ENCODE results near the gene IL34. TPM values are rescaled to one million over a fixed set of nuclear protein-coding genes. Genes with fewer than 3 reads are reported as not detected.

IL34 gene
- total and polyA plus RNA-seq, 2 of the 8 experiments (the other 6 are each of a cell fraction or from before 2014, with no cell fraction given) = 4.6 to 5.6 TPM

GRCh38 chr16:70675851-70676513, 29.6 kb downstream of the IL34 start:
- Histone ChIP-seq H3K79me2 (ENCODE audit: control insufficient read depth in 1 of 2, insufficient read depth in 2 of 2, low read length in 2 of 2) (no peaks in the 10 kb centered on the region), H2BK120ac (replicated peaks; ENCODE audit: low read depth, low read length) (no peak overlapping the region), H3K36me3 (ENCODE audit: control insufficient read depth in 2 of 4, insufficient read depth in 4 of 4, low read length in 3 of 4) (peaks cover 0 to 12% (median 1%) of the 10 kb centered on the region in 4 experiments; a peak in 2 of 8 replicates), H3K27ac (ENCODE audit: low read depth, low read length) (no peak overlapping the region), H4K91ac (replicated peaks; ENCODE audit: insufficient read length, low read length) (no peak overlapping the region), H3K4me2 (ENCODE audit: insufficient read depth in 1 of 2, low read depth in 2 of 2, low read length in 2 of 2) (no peak overlapping the region), H2AFZ (ENCODE audit: low read length) (no peak overlapping the region), H3K56ac (replicated peaks; ENCODE audit: insufficient read length, low read depth, low read length) (no peak overlapping the region), H3K4me3 (ENCODE audit: extremely low read depth in 1 of 4, insufficient read depth in 2 of 4, low read depth in 3 of 4, low read length in 4 of 4) (no peak overlapping the region), H2AK5ac (ENCODE audit: low read depth, low read length) (no peak overlapping the region), H3K23me2 (ENCODE audit: low read depth, low read length) (no peaks in the 10 kb centered on the region), H4K8ac (ENCODE audit: extremely low read depth, insufficient read depth, low read length) (no peak overlapping the region; the same call in 1 of the 2 replicates), H3K18ac (ENCODE audit: extremely low read depth, low read length) (no peak overlapping the region), H4K5ac (ENCODE audit: insufficient read length, low read depth, low read length) (no peak overlapping the region), H2BK5ac (ENCODE audit: low read depth, low read length) (no peak overlapping the region), H2BK20ac (ENCODE audit: low read length) (no peak overlapping the region), H3K23ac (ENCODE audit: insufficient read length) (no peak overlapping the region), H4K20me1 (replicated peaks in 1 of 2; ENCODE audit: control insufficient read depth in 1 of 2, insufficient read depth in 2 of 2, low read length in 2 of 2) (no peaks in the 10 kb centered on the region), H3K14ac (ENCODE audit: insufficient read length) (no peak overlapping the region), H3K9me3 (ENCODE audit: insufficient read depth in 2 of 2, low read depth in 1 of 2, low read length in 1 of 2) (no peaks in the 10 kb centered on the region), H3K27me3 (replicated peaks in 1 of 4; ENCODE audit: control insufficient read depth in 3 of 4, extremely low read depth in 1 of 4, insufficient read depth in 3 of 4, low read length in 3 of 4) (no peaks in the 10 kb centered on the region), H3K4me1 (replicated peaks in 1 of 4; ENCODE audit: control insufficient read depth in 3 of 4, insufficient read depth in 4 of 4, low read length in 3 of 4) (peaks cover 0 to 7% (median 3%) of the 10 kb centered on the region in 4 experiments; a peak in 3 of 7 replicates), H3K9ac (replicated peaks in 1 of 4; ENCODE audit: extremely low read depth in 1 of 4, low read depth in 3 of 4, low read length in 3 of 4) (no peak overlapping the region), H3K4ac (replicated peaks; ENCODE audit: insufficient read length, low read depth, low read length) (no peak overlapping the region), H3K79me1 (ENCODE audit: low read depth, low read length) (no peaks in the 10 kb centered on the region), H2BK12ac (ENCODE audit: low read depth, low read length) (no peak overlapping the region), H2BK15ac (ENCODE audit: low read length) (no peak overlapping the region)
- ChIA-PET CTCF (ENCODE audit: partially characterized antibody) (interaction anchor here (1.1 to 8.0 kb wide), 5 partner anchors 12 to 95 kb away, joined by 3 to 141 read pairs (median 5); no protein-coding TSS in a partner anchor), POLR2A (ENCODE audit: partially characterized antibody) (interaction anchor here (0.5 to 1.2 kb wide), 3 partner anchors 8 to 95 kb away, joined by 3 to 4 read pairs (median 3); no protein-coding TSS in a partner anchor)
- FAIRE-seq (no peak), DNase-seq (ENCODE audit: low read depth in 1 of 2, low spot score in 2 of 2) (no peak)
- 90% methylated on average over 7 of the region's 7 CpGs; no CpG with 5 or more reads in 1 of the 2 experiments for WGBS, 2 experiments (ENCODE audit: extremely low coverage in 1 of 2, insufficient coverage in 1 of 2, insufficient read length in 1 of 2, insufficient replicate concordance in 2 of 2, low coverage in 1 of 2, low lambda C conversion rate in 2 of 2, missing lambda C conversion rate in 1 of 2)
- TF ChIP-seq BCL11A (IDR thresholded peaks at IDR 0.05; ENCODE audit: low read depth in 2 of 2, low read length in 2 of 2) (no peak), RFX5 (IDR thresholded peaks at IDR 0.05; ENCODE audit: borderline replicate concordance, low read depth, low read length) (no peak), KDM1A (IDR thresholded peaks at IDR 0.05; ENCODE audit: borderline replicate concordance, low read length) (no peak), NRF1 (IDR thresholded peaks at IDR 0.05; ENCODE audit: low read depth, low read length) (no peak), KDM4A (IDR thresholded peaks at IDR 0.05; ENCODE audit: low read depth, low read length, severe bottlenecking) (no peak), SUZ12 (IDR thresholded peaks at IDR 0.05; ENCODE audit: low read length) (no peak), SP1 (IDR thresholded peaks at IDR 0.05; ENCODE audit: low read depth, low read length) (no peak), CTCF (IDR thresholded peaks at IDR 0.05; ENCODE audit: control extremely low read depth in 1 of 3, insufficient read depth in 1 of 3, low read depth in 1 of 3, low read length in 3 of 3) (no peak), SIX5 (IDR thresholded peaks at IDR 0.05; ENCODE audit: low read depth, low read length) (no peak), GABPA (IDR thresholded peaks at IDR 0.05; ENCODE audit: borderline replicate concordance, insufficient read depth, low read length) (no peak)

Measured in H1 (cell line).